Fibroblast of lung (primary cell): ENCODE measurements around the gene RBP7. TPM values are rescaled to one million over a fixed set of nuclear protein-coding genes. Genes with fewer than 3 reads are reported as not detected.
"Not testable (repeated sequence)": the region's sequence is repeated elsewhere in the genome, so short reads cannot be mapped to it uniquely, and the experiment has no call there.

Experiments
- DNase-seq, 2 donors: peaks; one replicate each; pipeline versions ENCODE4 v3.0.0 to v3.0.0-alpha.2; 2010; ENCODE audit warnings: low read depth in 2 of 2
- H2AFZ ChIP-seq: 2 replicates; pipeline ENCODE4 v1.5.1; 2012; ENCODE audit warnings: low read length, control low read depth, inconsistent platforms
- H3K27ac ChIP-seq: 2 replicates; pipeline ENCODE4 v1.5.1; 2011; ENCODE audit warnings: low read length, control low read depth; ENCODE audit not compliant: insufficient read depth
- H3K27me3 ChIP-seq: 2 replicates; pipeline ENCODE4 v1.5.1; 2011; ENCODE audit warnings: mild to moderate bottlenecking, low read length; ENCODE audit not compliant: control insufficient read depth, insufficient read depth
- H3K36me3 ChIP-seq: 2 replicates; pipeline ENCODE4 v1.5.1; 2011; ENCODE audit warnings: low read length; ENCODE audit not compliant: control insufficient read depth, insufficient read depth
- H3K4me1 ChIP-seq: 2 replicates; pipeline ENCODE4 v1.5.1; 2011; ENCODE audit warnings: low read length; ENCODE audit not compliant: control insufficient read depth, insufficient read depth; ENCODE audit errors: extremely low read depth
- H3K4me2 ChIP-seq: 2 replicates; pipeline ENCODE4 v1.5.1; 2011; ENCODE audit warnings: low read length, control low read depth; ENCODE audit not compliant: insufficient read depth; ENCODE audit errors: extremely low read depth
- H3K4me3 ChIP-seq, 4 experiments: fragments of 200-600 bp in 1 of 4; sonication (generic) in 1 of 4; replicated peaks in 1 of 4; 2 replicates each; pipeline ENCODE4 v1.5.1; 2011 to 2016; ENCODE audit warnings: low read length in 4 of 4, low read depth in 3 of 4, mild to moderate bottlenecking in 3 of 4, control low read depth in 2 of 4, inconsistent platforms in 1 of 4, mixed read lengths in 1 of 4; ENCODE audit not compliant: insufficient read depth in 1 of 4; ENCODE audit errors: control extremely low read depth in 1 of 4
- H3K79me2 ChIP-seq: 2 replicates; pipeline ENCODE4 v1.5.1; 2012; ENCODE audit warnings: mild to moderate bottlenecking, low read length, inconsistent platforms; ENCODE audit not compliant: control insufficient read depth, insufficient read depth
- H3K9ac ChIP-seq: 2 replicates; pipeline ENCODE4 v1.5.1; 2011; ENCODE audit warnings: mild to moderate bottlenecking, low read length, control low read depth; ENCODE audit not compliant: insufficient read depth
- H3K9me3 ChIP-seq: 2 replicates; pipeline ENCODE4 v1.5.1; 2012; ENCODE audit warnings: low read depth, low read length; ENCODE audit not compliant: control insufficient read depth, insufficient read depth
- H4K20me1 ChIP-seq: 2 replicates; pipeline ENCODE4 v1.5.1; 2011; ENCODE audit warnings: low read length; ENCODE audit not compliant: control insufficient read depth, insufficient read depth; ENCODE audit errors: extremely low read depth
- CTCF ChIP-seq, 2 donors: IDR thresholded peaks in 1 of 2; conservative IDR thresholded peaks in 1 of 2; 1 replicate in 1 of 2; 2 replicates in 1 of 2; pipeline ENCODE4 v1.5.1; 2011 to 2012; ENCODE audit warnings: low read length in 2 of 2, control low read depth in 1 of 2, inconsistent platforms in 1 of 2, low read depth in 1 of 2, mild to moderate bottlenecking in 1 of 2
- EZH2 ChIP-seq: IDR thresholded peaks from 2 replicates; pipeline ENCODE4 v1.5.1; 2012; ENCODE audit warnings: low read length, control low read depth, mild to moderate bottlenecking; ENCODE audit errors: missing control alignments
- polyA plus RNA-seq, 2 donors: library from polyadenylated mRNA; depleted of rRNA in 1 of 2; stranded (reverse) in 1 of 2; unstranded in 1 of 2; fragments of >200 nt; gene quantifications; 2 replicates each; pipeline ENCODE4 v1.2.1, GENCODE V29; 2011 to 2012; ENCODE audit warnings: missing spikeins in 1 of 2
- total RNA-seq: library from RNA; depleted of rRNA; stranded (reverse); fragments of >200 nt; gene quantifications from 2 replicates; pipeline ENCODE4 v1.2.1, GENCODE V29; 2014

Gene RBP7
- total and polyA plus RNA-seq, 2 donors (not counting 1 experiment from before 2014, with no cell fraction given): not detected

- Histone ChIP-seq H4K20me1 (no peaks in the 10 kb centered on the region), H3K27me3 (no peaks in the 10 kb centered on the region), H2AFZ (no peak overlapping the region), H3K9me3 (no peaks in the 10 kb centered on the region), H3K79me2 (no peaks in the 10 kb centered on the region), H3K27ac (no peak overlapping the region), H3K4me2 (no peak overlapping the region), H3K4me1 (no peaks in the 10 kb centered on the region), H3K9ac (no peak overlapping the region), H3K36me3 (no peaks in the 10 kb centered on the region), H3K4me3 (no peak overlapping the region)
- DNase-seq: no peak
- TF ChIP-seq CTCF (conservative IDR thresholded peaks at IDR 0.05 in 1 of 2, IDR thresholded peaks at IDR 0.05 in 1 of 2; ENCODE audit: low read depth in 1 of 2, low read length in 2 of 2): no peak
These were observed 17.0 kb downstream of the RBP7 start for GRCh38 chr1:10014016-10014415.

GRCh38 chr1:10019561-10019960, 22.5 kb downstream of the RBP7 start:
- H4K20me1 ChIP-seq: no peaks in the 10 kb centered on the region
- no peak overlapping the region for H3K4me2 ChIP-seq
- H3K9me3 ChIP-seq: no peaks in the 10 kb centered on the region
- H3K36me3 ChIP-seq: no peaks in the 10 kb centered on the region
- H3K27me3 ChIP-seq: no peaks in the 10 kb centered on the region
- TF ChIP-seq CTCF (conservative IDR thresholded peaks at IDR 0.05 in 1 of 2, IDR thresholded peaks at IDR 0.05 in 1 of 2; ENCODE audit: low read depth in 1 of 2, low read length in 2 of 2) (no peak), EZH2 (no peak)
- no peak overlapping the region for H3K27ac ChIP-seq
- H2AFZ ChIP-seq: no peak overlapping the region
- no peaks in the 10 kb centered on the region for H3K4me1 ChIP-seq
- no peak for DNase-seq
- H3K9ac ChIP-seq: no peak overlapping the region
- no peak overlapping the region for H3K4me3 ChIP-seq
- H3K79me2 ChIP-seq: no peaks in the 10 kb centered on the region

GRCh38 chr1:10020086-10020485, 23.1 kb downstream of the RBP7 start:
- no peak overlapping the region for H2AFZ ChIP-seq
- no peaks in the 10 kb centered on the region for H3K79me2 ChIP-seq
- no peak overlapping the region for H3K27ac ChIP-seq
- H3K4me2 ChIP-seq: no peak overlapping the region
- H3K36me3 ChIP-seq: no peaks in the 10 kb centered on the region
- no peak for DNase-seq
- H3K4me3 ChIP-seq: no peak overlapping the region
- TF ChIP-seq EZH2: no peak
- no peak for TF ChIP-seq CTCF (conservative IDR thresholded peaks at IDR 0.05 in 1 of 2, IDR thresholded peaks at IDR 0.05 in 1 of 2; ENCODE audit: low read depth in 1 of 2, low read length in 2 of 2)
- H3K4me1 ChIP-seq: no peaks in the 10 kb centered on the region
- no peaks in the 10 kb centered on the region for H4K20me1 ChIP-seq
- H3K27me3 ChIP-seq: no peaks in the 10 kb centered on the region
- no peaks in the 10 kb centered on the region for H3K9me3 ChIP-seq
- H3K9ac ChIP-seq: no peak overlapping the region

- H4K20me1 ChIP-seq, H3K27ac ChIP-seq, H3K4me2 ChIP-seq, H3K9me3 ChIP-seq, H3K4me1 ChIP-seq, H3K4me3 ChIP-seq, DNase-seq, H3K36me3 ChIP-seq, H3K27me3 ChIP-seq, H2AFZ ChIP-seq, H3K79me2 ChIP-seq, H3K9ac ChIP-seq: not testable (repeated sequence)
These were observed 23.6 kb downstream of the RBP7 start for GRCh38 chr1:10020678-10021077.

GRCh38 chr1:10021992-10022391, 25.0 kb downstream of the RBP7 start:
- H3K9me3 ChIP-seq, H3K9ac ChIP-seq, H3K27me3 ChIP-seq, H3K79me2 ChIP-seq, H2AFZ ChIP-seq, DNase-seq, H4K20me1 ChIP-seq, H3K27ac ChIP-seq, H3K4me2 ChIP-seq, H3K4me3 ChIP-seq, H3K4me1 ChIP-seq, H3K36me3 ChIP-seq: not testable (repeated sequence)
